ENCODE data around the gene CA10.

CA10 gene

GRCh38 chr17:52147431-52147830 is 11.1 kb downstream of the CA10 start:
- DNase-seq (ENCODE audit: low read depth) = no peak

GRCh38 chr17:52145476-52145875 is 13.0 kb downstream of the CA10 start:
- peak; percentile 24 for DNase-seq (ENCODE audit: low read depth)

GRCh38 chr17:52143542-52143941 is 15.0 kb downstream of the CA10 start:
- no peak for DNase-seq (ENCODE audit: low read depth)

- no peak for DNase-seq (ENCODE audit: low read depth)
Measured at GRCh38 chr17:52140601-52141000, 17.9 kb downstream of the CA10 start.

- DNase-seq (ENCODE audit: low read depth) = no peak
Measured at GRCh38 chr17:52138752-52139151, 19.8 kb downstream of the CA10 start.

GRCh38 chr17:52138350-52138749 is 20.2 kb downstream of the CA10 start:
- DNase-seq (ENCODE audit: low read depth) = no peak

GRCh38 chr17:52136166-52136565 is 22.3 kb downstream of the CA10 start:
- no peak for DNase-seq (ENCODE audit: low read depth)

GRCh38 chr17:52134641-52135040 is 23.9 kb downstream of the CA10 start:
- no peak for DNase-seq (ENCODE audit: low read depth)

GRCh38 chr17:52128721-52129120 is 29.8 kb downstream of the CA10 start:
- no peak for DNase-seq (ENCODE audit: low read depth)

GRCh38 chr17:52124993-52125392 is 33.5 kb downstream of the CA10 start:
- no peak for DNase-seq (ENCODE audit: low read depth)

GRCh38 chr17:52124561-52124960 is 34.0 kb downstream of the CA10 start:
- no peak for DNase-seq (ENCODE audit: low read depth)

- DNase-seq (ENCODE audit: low read depth) = no peak
Measured at GRCh38 chr17:52120465-52120864, 38.0 kb downstream of the CA10 start.

- no peak for DNase-seq (ENCODE audit: low read depth)
Measured at GRCh38 chr17:52110923-52111581, 47.5 kb downstream of the CA10 start.

- DNase-seq (ENCODE audit: low read depth) = peak; percentile 15
Measured at GRCh38 chr17:52106638-52107261, 51.8 kb downstream of the CA10 start.

GRCh38 chr17:52106072-52106471 is 52.4 kb downstream of the CA10 start:
- DNase-seq (ENCODE audit: low read depth) = no peak

GRCh38 chr17:52105591-52105990 is 52.9 kb downstream of the CA10 start:
- DNase-seq (ENCODE audit: low read depth) = no peak

- DNase-seq (ENCODE audit: low read depth) = no peak
Measured at GRCh38 chr17:52096056-52096455, 62.5 kb downstream of the CA10 start.

- DNase-seq (ENCODE audit: low read depth) = no peak
Measured at GRCh38 chr17:52084176-52084575, 74.3 kb downstream of the CA10 start.

- no peak for DNase-seq (ENCODE audit: low read depth)
Measured at GRCh38 chr17:52079496-52079895, 79.0 kb downstream of the CA10 start.

GRCh38 chr17:52071712-52072111 is 86.8 kb downstream of the CA10 start:
- no peak for DNase-seq (ENCODE audit: low read depth)

- DNase-seq (ENCODE audit: low read depth) = peak; percentile 6
Measured at GRCh38 chr17:52064791-52065211, 93.7 kb downstream of the CA10 start.

- no peak for DNase-seq (ENCODE audit: low read depth)
Measured at GRCh38 chr17:52049496-52049895, 109.0 kb downstream of the CA10 start.

GRCh38 chr17:52049051-52049450 is 109.5 kb downstream of the CA10 start:
- no peak for DNase-seq (ENCODE audit: low read depth)

All from iris pigment epithelial cell (primary cell).